ENCODE measurements around the gene XPO6. TPM values are rescaled to one million over a fixed set of nuclear protein-coding genes. Genes with fewer than 3 reads are reported as not detected.
A peak's percentile ranks its signal among the peaks of the same experiment; 100 is the strongest.

Gene XPO6
- total RNA-seq, 5 donors from 2014 or later (not counting 1 experiment from before 2014, with no cell fraction given) = 355 to 403 (median 391) TPM

GRCh38 chr16:28130099-28131088 is 81.4 kb downstream of the XPO6 start:
- 96% methylated on average over 3 of the region's 11 CpGs for WGBS (ENCODE audit: insufficient coverage)
- Mint-ChIP-seq H3K27ac (peak overlapping the region; percentile 17 to 76), H3K36me3 (peaks cover 75% of the 10 kb centered on the region), H3K4me1 (peaks cover 12 to 30% (median 14%) of the 10 kb centered on the region in 3 donors), H3K4me3 (no peak overlapping the region), H3K27me3 (no peaks in the 10 kb centered on the region), H3K9me3 (no peaks in the 10 kb centered on the region)
- peaks cover 19 to 99% of the 10 kb centered on the region in 2 donors for H3K36me3 ChIP-seq (ENCODE audit: control insufficient read depth in 2 of 2, extremely low read depth in 1 of 2, insufficient read depth in 1 of 2, low read length in 1 of 2)
- no peaks in the 10 kb centered on the region for H3K27me3 ChIP-seq (replicated peaks in 1 of 2; ENCODE audit: control insufficient read depth in 2 of 2, extremely low read depth in 1 of 2, insufficient read depth in 2 of 2, low read length in 1 of 2)
- H3K4me3 ChIP-seq (ENCODE audit: control insufficient read depth in 1 of 2, extremely low read depth in 1 of 2, low read length in 1 of 2) = no peak overlapping the region
- no peak for DNase-seq
- H3K4me1 ChIP-seq (ENCODE audit: control insufficient read depth in 1 of 2, extremely low read depth in 1 of 2, insufficient read depth in 2 of 2, low read length in 2 of 2) = peaks cover 0 to 5% of the 10 kb centered on the region in 2 experiments
- no peaks in the 10 kb centered on the region for H3K9me3 ChIP-seq
- peak in 1 of 4 experiments; percentile 18 for ATAC-seq (replicated peaks in 1 of 4)
- ChIA-PET POLR2A (interaction anchor here (0.5 to 0.6 kb wide), 2 partner anchors 51 to 843 kb away, joined by 3 to 8 read pairs; no protein-coding TSS in a partner anchor), CTCF (interaction anchor here in 1 of 2 donors (1.4 to 2.3 kb wide), 2 partner anchors 11 to 87 kb away, joined by 5 to 6 read pairs; no protein-coding TSS in a partner anchor)
- no peak overlapping the region for H3K27ac ChIP-seq (ENCODE audit: low read length)

- Histone ChIP-seq H3K4me1 (ENCODE audit: control insufficient read depth in 1 of 2, extremely low read depth in 1 of 2, insufficient read depth in 2 of 2, low read length in 2 of 2) (peaks cover 0 to 5% of the 10 kb centered on the region in 2 experiments), H3K27ac (ENCODE audit: low read length) (no peak overlapping the region), H3K27me3 (replicated peaks in 1 of 2; ENCODE audit: control insufficient read depth in 2 of 2, extremely low read depth in 1 of 2, insufficient read depth in 2 of 2, low read length in 1 of 2) (no peaks in the 10 kb centered on the region), H3K9me3 (no peaks in the 10 kb centered on the region), H3K4me3 (ENCODE audit: control insufficient read depth in 1 of 2, extremely low read depth in 1 of 2, low read length in 1 of 2) (no peak overlapping the region), H3K36me3 (ENCODE audit: control insufficient read depth in 2 of 2, extremely low read depth in 1 of 2, insufficient read depth in 1 of 2, low read length in 1 of 2) (peaks cover 28 to 99% of the 10 kb centered on the region in 2 donors)
- Mint-ChIP-seq H3K27me3 (no peaks in the 10 kb centered on the region), H3K36me3 (peaks cover 72% of the 10 kb centered on the region), H3K4me3 (no peak overlapping the region), H3K9me3 (no peaks in the 10 kb centered on the region), H3K4me1 (peaks cover 12 to 24% (median 13%) of the 10 kb centered on the region in 3 donors), H3K27ac (peak overlapping the region; percentile 61 to 71)
- peak in 1 of 4 experiments; percentile 20 for ATAC-seq (replicated peaks in 1 of 4)
- ChIA-PET CTCF (interaction anchor here in 1 of 2 donors (1.2 kb wide), 1 partner anchor 92 kb away, joined by 3 read pairs; no protein-coding TSS in a partner anchor), POLR2A (no interaction called here)
- no peak for DNase-seq
- 82% methylated on average over 4 of the region's 14 CpGs for WGBS (ENCODE audit: insufficient coverage)
Measured at GRCh38 chr16:28126684-28127620, 84.8 kb downstream of the XPO6 start.

DNA sequence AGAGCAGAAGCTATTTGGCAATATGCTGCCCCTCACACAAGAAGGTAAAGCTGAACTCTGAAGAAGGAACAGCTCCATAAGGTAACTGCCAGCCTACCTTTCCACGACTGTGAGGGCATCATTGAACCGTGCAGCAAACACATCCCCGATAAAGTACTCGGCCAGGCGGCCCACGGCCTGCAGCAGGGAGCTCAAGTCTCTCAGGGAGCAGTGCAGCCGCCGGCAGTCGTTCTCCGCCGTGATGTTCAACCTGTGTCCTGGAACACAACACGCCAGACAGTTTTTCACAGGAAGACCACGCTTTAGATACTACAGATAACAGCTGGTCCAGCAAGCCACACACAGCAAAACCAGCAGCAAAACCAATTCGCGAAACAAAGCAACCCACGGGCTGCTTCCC is 86.2 kb downstream of the XPO6 start:
- no peak for DNase-seq
- Mint-ChIP-seq H3K4me1 (peaks cover 11 to 24% (median 12%) of the 10 kb centered on the region in 3 donors), H3K9me3 (no peaks in the 10 kb centered on the region), H3K27me3 (no peaks in the 10 kb centered on the region), H3K4me3 (no peak overlapping the region), H3K36me3 (peaks cover 74% of the 10 kb centered on the region), H3K27ac (no peak overlapping the region)
- no peak for ATAC-seq (replicated peaks in 1 of 4)
- no peak overlapping the region for H3K4me3 ChIP-seq (ENCODE audit: control insufficient read depth in 1 of 2, extremely low read depth in 1 of 2, low read length in 1 of 2)
- no peaks in the 10 kb centered on the region for H3K9me3 ChIP-seq
- 94% methylated on average over 13 of the region's 16 CpGs for WGBS (ENCODE audit: insufficient coverage)
- CTCF ChIA-PET = no interaction called here
- peaks cover 26 to 99% of the 10 kb centered on the region in 2 donors for H3K36me3 ChIP-seq (ENCODE audit: control insufficient read depth in 2 of 2, extremely low read depth in 1 of 2, insufficient read depth in 1 of 2, low read length in 1 of 2)
- POLR2A ChIA-PET = no interaction called here
- no peaks in the 10 kb centered on the region for H3K27me3 ChIP-seq (replicated peaks in 1 of 2; ENCODE audit: control insufficient read depth in 2 of 2, extremely low read depth in 1 of 2, insufficient read depth in 2 of 2, low read length in 1 of 2)
- no peak overlapping the region for H3K27ac ChIP-seq (ENCODE audit: low read length)
- H3K4me1 ChIP-seq (ENCODE audit: control insufficient read depth in 1 of 2, extremely low read depth in 1 of 2, insufficient read depth in 2 of 2, low read length in 2 of 2) = peaks cover 0 to 5% of the 10 kb centered on the region in 2 experiments

- H3K36me3 ChIP-seq (ENCODE audit: control insufficient read depth in 2 of 2, extremely low read depth in 1 of 2, insufficient read depth in 1 of 2, low read length in 1 of 2) = peaks cover 18 to 90% of the 10 kb centered on the region in 2 donors
- H3K27me3 ChIP-seq (replicated peaks in 1 of 2; ENCODE audit: control insufficient read depth in 2 of 2, extremely low read depth in 1 of 2, insufficient read depth in 2 of 2, low read length in 1 of 2) = no peaks in the 10 kb centered on the region
- CTCF ChIA-PET = interaction anchor here in 1 of 2 donors (0.5 kb wide), 1 partner anchor 62 kb away, joined by 3 read pairs; no protein-coding TSS in a partner anchor
- ATAC-seq (replicated peaks in 1 of 4) (no peak), DNase-seq (no peak)
- no peaks in the 10 kb centered on the region for H3K9me3 ChIP-seq
- Mint-ChIP-seq H3K27ac (peak overlapping the region; percentile 46 to 50), H3K27me3 (no peaks in the 10 kb centered on the region), H3K36me3 (peaks cover 61% of the 10 kb centered on the region), H3K9me3 (no peaks in the 10 kb centered on the region), H3K4me3 (no peak overlapping the region), H3K4me1 (peaks cover 0 to 3% (median 0%) of the 10 kb centered on the region in 3 donors)
- H3K27ac ChIP-seq (ENCODE audit: low read length) = no peak overlapping the region
- no peak overlapping the region for H3K4me3 ChIP-seq (ENCODE audit: control insufficient read depth in 1 of 2, extremely low read depth in 1 of 2, low read length in 1 of 2)
- no peaks in the 10 kb centered on the region for H3K4me1 ChIP-seq (ENCODE audit: control insufficient read depth in 1 of 2, extremely low read depth in 1 of 2, insufficient read depth in 2 of 2, low read length in 2 of 2)
- no CpG with 5 or more reads among the region's 2 CpGs for WGBS (ENCODE audit: insufficient coverage)
- POLR2A ChIA-PET = no interaction called here
Measured at GRCh38 chr16:28121527-28121926, 90.2 kb downstream of the XPO6 start.

- Mint-ChIP-seq H3K4me1 (peaks cover 0 to 2% (median 1%) of the 10 kb centered on the region in 3 donors), H3K27ac (peak overlapping the region in 1 of 2 donors; percentile 46), H3K27me3 (no peaks in the 10 kb centered on the region), H3K36me3 (peaks cover 60% of the 10 kb centered on the region), H3K4me3 (no peak overlapping the region), H3K9me3 (no peaks in the 10 kb centered on the region)
- H3K27me3 ChIP-seq (replicated peaks in 1 of 2; ENCODE audit: control insufficient read depth in 2 of 2, extremely low read depth in 1 of 2, insufficient read depth in 2 of 2, low read length in 1 of 2) = no peaks in the 10 kb centered on the region
- H3K4me3 ChIP-seq (ENCODE audit: control insufficient read depth in 1 of 2, extremely low read depth in 1 of 2, low read length in 1 of 2) = no peak overlapping the region
- CTCF ChIA-PET = no interaction called here
- H3K4me1 ChIP-seq (ENCODE audit: control insufficient read depth in 1 of 2, extremely low read depth in 1 of 2, insufficient read depth in 2 of 2, low read length in 2 of 2) = no peaks in the 10 kb centered on the region
- WGBS (ENCODE audit: insufficient coverage) = 100% methylated on average over 2 of the region's 3 CpGs
- no peak for ATAC-seq (replicated peaks in 1 of 4)
- no peak overlapping the region for H3K27ac ChIP-seq (ENCODE audit: low read length)
- H3K36me3 ChIP-seq (ENCODE audit: control insufficient read depth in 2 of 2, extremely low read depth in 1 of 2, insufficient read depth in 1 of 2, low read length in 1 of 2) = peaks cover 18 to 87% of the 10 kb centered on the region in 2 donors
- H3K9me3 ChIP-seq = no peaks in the 10 kb centered on the region
- POLR2A ChIA-PET = no interaction called here
- DNase-seq = no peak
Measured at GRCh38 chr16:28120754-28121153, 91.0 kb downstream of the XPO6 start.

DNA sequence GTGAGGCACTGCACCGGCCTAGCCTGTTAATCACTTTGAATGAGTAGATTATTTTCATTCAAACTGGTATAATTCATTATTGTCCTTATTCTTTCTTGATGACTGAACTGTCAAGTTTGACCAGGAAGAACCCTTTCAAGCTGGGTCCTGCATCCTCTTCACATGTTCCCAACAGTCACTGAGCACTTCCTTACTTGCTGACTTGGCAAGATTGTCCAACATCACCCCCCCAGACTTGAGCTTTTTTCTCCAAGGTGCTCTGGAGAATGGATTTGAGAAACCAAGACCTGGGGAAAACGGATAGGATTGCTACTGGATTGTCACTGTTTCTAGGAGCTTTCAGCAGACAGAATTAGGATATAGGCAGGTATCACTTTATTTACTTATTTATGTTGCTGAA is 93.1 kb downstream of the XPO6 start:
- H3K4me3 ChIP-seq (ENCODE audit: control insufficient read depth in 1 of 2, extremely low read depth in 1 of 2, low read length in 1 of 2) = no peak overlapping the region
- Mint-ChIP-seq H3K36me3 (peaks cover 59% of the 10 kb centered on the region), H3K9me3 (no peaks in the 10 kb centered on the region), H3K4me3 (no peak overlapping the region), H3K4me1 (peaks cover 0 to 2% (median 1%) of the 10 kb centered on the region in 3 donors), H3K27me3 (no peaks in the 10 kb centered on the region), H3K27ac (peak overlapping the region in 1 of 2 donors; percentile 1)
- ChIA-PET POLR2A (no interaction called here), CTCF (no interaction called here)
- H3K9me3 ChIP-seq = no peaks in the 10 kb centered on the region
- ATAC-seq (replicated peaks in 1 of 4) (no peak), DNase-seq (no peak)
- H3K36me3 ChIP-seq (ENCODE audit: control insufficient read depth in 2 of 2, extremely low read depth in 1 of 2, insufficient read depth in 1 of 2, low read length in 1 of 2) = peaks cover 6 to 85% of the 10 kb centered on the region in 2 donors
- no CpG with 5 or more reads among the region's 2 CpGs for WGBS (ENCODE audit: insufficient coverage)
- H3K27ac ChIP-seq (ENCODE audit: low read length) = no peak overlapping the region
- H3K27me3 ChIP-seq (replicated peaks in 1 of 2; ENCODE audit: control insufficient read depth in 2 of 2, extremely low read depth in 1 of 2, insufficient read depth in 2 of 2, low read length in 1 of 2) = no peaks in the 10 kb centered on the region
- H3K4me1 ChIP-seq (ENCODE audit: control insufficient read depth in 1 of 2, extremely low read depth in 1 of 2, insufficient read depth in 2 of 2, low read length in 2 of 2) = no peaks in the 10 kb centered on the region

Data from T-cell (primary cell).